Gastroesophageal sphincter (tissue), 4 donors: Measurements from ENCODE around the gene MEGF8. TPM values are rescaled to one million over a fixed set of nuclear protein-coding genes. Genes with fewer than 3 reads are reported as not detected.
A peak's percentile ranks its signal among the peaks of the same experiment; 100 is the strongest.

Experiments used
- ATAC-seq: fragments of 150-250 bp; one replicate; pipeline ENCODE4 v1.9.1; 2016; ENCODE audit warnings: mild to moderate bottlenecking, moderate library complexity
- H3K27ac ChIP-seq, 4 donors: fragments of 200-600 bp; sonication (generic) in 3 of 4; 1 replicate in 3 of 4; 2 replicates in 1 of 4; pipeline ENCODE4 v1.5.1; 2016 to 2019
- H3K27me3 ChIP-seq: fragments of 200-600 bp; sonication (generic); one replicate; pipeline ENCODE4 v1.5.1; 2019
- H3K36me3 ChIP-seq, 2 donors: fragments of 200-600 bp; sonication (generic); one replicate each; pipeline ENCODE4 v1.5.1; 2019; ENCODE audit warnings: control low read depth in 1 of 2
- H3K4me1 ChIP-seq, 3 donors: fragments of 200-600 bp; sonication (generic); 1 replicate in 2 of 3; 2 replicates in 1 of 3; pipeline ENCODE4 v1.5.1; 2016 to 2019; ENCODE audit warnings: control low read depth in 2 of 3
- H3K4me3 ChIP-seq, 2 donors: fragments of 200-600 bp; sonication (generic); one replicate each; pipeline ENCODE4 v1.5.1; 2019; ENCODE audit warnings: mild to moderate bottlenecking in 1 of 2, moderate library complexity in 1 of 2
- H3K9me3 ChIP-seq, 3 donors: fragments of 200-600 bp; sonication (generic); one replicate each; pipeline ENCODE4 v1.5.1; 2017 to 2019; ENCODE audit warnings: control low read depth in 2 of 3
- EP300 ChIP-seq: sonication (generic); formaldehyde crosslinking; IDR thresholded peaks from one replicate; pipeline ENCODE4 v1.6.1; 2017; ENCODE audit warnings: antibody characterized with exemption, mild to moderate bottlenecking
- POLR2A ChIP-seq, 2 donors: fragments of 450-650 bp; IDR thresholded peaks; one replicate each; pipeline ENCODE4 v1.6.1; 2017; ENCODE audit warnings: antibody characterized with exemption in 2 of 2, mild to moderate bottlenecking in 2 of 2, moderate library complexity in 1 of 2
- POLR2AphosphoS5 ChIP-seq: sonication (generic); formaldehyde crosslinking; IDR thresholded peaks from one replicate; pipeline ENCODE4 v1.6.1; 2017; ENCODE audit warnings: antibody characterized with exemption
- WGBS, 2 donors: methylation state at CpG; one replicate each; pipeline ENCODE4 v1.1.5; 2018; ENCODE audit warnings: low coverage in 1 of 2; 5-methylcytosine and 5-hydroxymethylcytosine counted together
- total RNA-seq, 4 donors: library from RNA; depleted of rRNA; stranded (reverse); fragments of >200 nt; gene quantifications; one replicate each; pipeline ENCODE4 v1.1.0, GENCODE V29; 2016
- TF ChIP-seq, protein P1 (sequence below), 4 experiments: fragments of 200-600 bp in 2 of 4; fragments of 450-650 bp in 2 of 4; sonication (generic) in 1 of 4; IDR thresholded peaks; one replicate each; pipeline ENCODE4 v1.5.1; 2017 to 2019; ENCODE audit warnings: antibody characterized with exemption in 4 of 4, mild to moderate bottlenecking in 2 of 4, moderate library complexity in 2 of 4

MEGF8 gene
- total RNA-seq, 4 donors from 2014 or later = 13.9 to 44.4 (median 18.1) TPM

- Histone ChIP-seq H3K9me3 (no peaks in the 10 kb centered on the region), H3K27me3 (no peaks in the 10 kb centered on the region), H3K4me1 (no peaks in the 10 kb centered on the region), H3K4me3 (no peak overlapping the region), H3K27ac (no peak overlapping the region), H3K36me3 (peaks cover 0 to 92% of the 10 kb centered on the region in 2 donors)
- TF ChIP-seq POLR2AphosphoS5 (no peak), POLR2A (IDR thresholded peaks at IDR 0.05) (no peak), EP300 (no peak)
- TF ChIP-seq, protein P1, sequence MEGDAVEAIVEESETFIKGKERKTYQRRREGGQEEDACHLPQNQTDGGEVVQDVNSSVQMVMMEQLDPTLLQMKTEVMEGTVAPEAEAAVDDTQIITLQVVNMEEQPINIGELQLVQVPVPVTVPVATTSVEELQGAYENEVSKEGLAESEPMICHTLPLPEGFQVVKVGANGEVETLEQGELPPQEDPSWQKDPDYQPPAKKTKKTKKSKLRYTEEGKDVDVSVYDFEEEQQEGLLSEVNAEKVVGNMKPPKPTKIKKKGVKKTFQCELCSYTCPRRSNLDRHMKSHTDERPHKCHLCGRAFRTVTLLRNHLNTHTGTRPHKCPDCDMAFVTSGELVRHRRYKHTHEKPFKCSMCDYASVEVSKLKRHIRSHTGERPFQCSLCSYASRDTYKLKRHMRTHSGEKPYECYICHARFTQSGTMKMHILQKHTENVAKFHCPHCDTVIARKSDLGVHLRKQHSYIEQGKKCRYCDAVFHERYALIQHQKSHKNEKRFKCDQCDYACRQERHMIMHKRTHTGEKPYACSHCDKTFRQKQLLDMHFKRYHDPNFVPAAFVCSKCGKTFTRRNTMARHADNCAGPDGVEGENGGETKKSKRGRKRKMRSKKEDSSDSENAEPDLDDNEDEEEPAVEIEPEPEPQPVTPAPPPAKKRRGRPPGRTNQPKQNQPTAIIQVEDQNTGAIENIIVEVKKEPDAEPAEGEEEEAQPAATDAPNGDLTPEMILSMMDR (IDR thresholded peaks at IDR 0.05) = no peak
- 92 to 100% methylated on average over 3 to 11 of the region's 14 CpGs for WGBS, 2 donors
- no peak for ATAC-seq
These were observed 22.8 kb downstream of the MEGF8 start for GRCh38 chr19:42348211-42348610.

GRCh38 chr19:42349378-42350107, 24.1 kb downstream of the MEGF8 start:
- no peak for TF ChIP-seq POLR2A (IDR thresholded peaks at IDR 0.05)
- TF ChIP-seq POLR2AphosphoS5 = no peak
- TF ChIP-seq, protein P1 (IDR thresholded peaks at IDR 0.05) = no peak
- no peak for TF ChIP-seq EP300
- Histone ChIP-seq H3K27me3 (no peaks in the 10 kb centered on the region), H3K36me3 (peaks cover 0 to 92% of the 10 kb centered on the region in 2 donors), H3K9me3 (no peaks in the 10 kb centered on the region), H3K4me1 (no peaks in the 10 kb centered on the region), H3K4me3 (no peak overlapping the region), H3K27ac (no peak overlapping the region)
- ATAC-seq = no peak
- WGBS, 2 donors = 89 to 100% methylated on average over 2 to 3 of the region's 14 CpGs

GRCh38 chr19:42350417-42350816, 25.0 kb downstream of the MEGF8 start:
- H3K4me3 ChIP-seq = no peak overlapping the region
- 90 to 100% methylated on average over 2 to 3 of the region's 3 CpGs for WGBS, 2 donors
- H3K27ac ChIP-seq = no peak overlapping the region
- no peak for TF ChIP-seq POLR2A (IDR thresholded peaks at IDR 0.05)
- TF ChIP-seq, protein P1 (IDR thresholded peaks at IDR 0.05) = no peak
- no peak for TF ChIP-seq POLR2AphosphoS5
- no peak for TF ChIP-seq EP300
- H3K36me3 ChIP-seq = peaks cover 0 to 92% of the 10 kb centered on the region in 2 donors
- no peaks in the 10 kb centered on the region for H3K9me3 ChIP-seq
- H3K27me3 ChIP-seq = no peaks in the 10 kb centered on the region
- no peak for ATAC-seq
- H3K4me1 ChIP-seq = no peaks in the 10 kb centered on the region

GRCh38 chr19:42351079-42351735, 25.8 kb downstream of the MEGF8 start:
- peak; percentile 25 for ATAC-seq
- no peak overlapping the region for H3K4me3 ChIP-seq
- WGBS, 2 donors = 90% methylated on average over 6 of the region's 21 CpGs
- TF ChIP-seq POLR2A (IDR thresholded peaks at IDR 0.05) = no peak
- TF ChIP-seq EP300 = no peak
- TF ChIP-seq POLR2AphosphoS5 = no peak
- TF ChIP-seq, protein P1 (IDR thresholded peaks at IDR 0.05) = no peak
- no peaks in the 10 kb centered on the region for H3K4me1 ChIP-seq
- H3K27ac ChIP-seq = no peak overlapping the region
- no peaks in the 10 kb centered on the region for H3K9me3 ChIP-seq
- H3K36me3 ChIP-seq = peaks cover 0 to 92% of the 10 kb centered on the region in 2 donors
- H3K27me3 ChIP-seq = no peaks in the 10 kb centered on the region
